Measurements from ENCODE around the gene TST.

GRCh38 chr22:37032535-37033460 lies 13.6 kb upstream of the TST start:
- TF ChIP-seq CTCF (IDR thresholded peaks at IDR 0.05; ENCODE audit: control extremely low read depth in 1 of 3, insufficient read depth in 1 of 3, low read depth in 1 of 3, low read length in 3 of 3) (no peak), TAF1 (IDR thresholded peaks at IDR 0.05; ENCODE audit: low read depth, low read length) (no peak), EGR1 (IDR thresholded peaks at IDR 0.05; ENCODE audit: borderline replicate concordance, low read depth, low read length) (no peak), TCF12 (IDR thresholded peaks at IDR 0.05; ENCODE audit: low read depth, low read length) (no peak), RNF2 (IDR thresholded peaks at IDR 0.05; ENCODE audit: borderline replicate concordance, low read depth, low read length, missing control alignments, poor library complexity, severe bottlenecking) (no peak), TEAD4 (IDR thresholded peaks at IDR 0.05; ENCODE audit: low read depth, low read length) (no peak), RAD21 (IDR thresholded peaks at IDR 0.05 in 1 of 2, conservative IDR thresholded peaks at IDR 0.05 in 1 of 2; ENCODE audit: low read depth in 2 of 2, low read length in 2 of 2) (no peak)
- TF ChIP-seq, protein P1, sequence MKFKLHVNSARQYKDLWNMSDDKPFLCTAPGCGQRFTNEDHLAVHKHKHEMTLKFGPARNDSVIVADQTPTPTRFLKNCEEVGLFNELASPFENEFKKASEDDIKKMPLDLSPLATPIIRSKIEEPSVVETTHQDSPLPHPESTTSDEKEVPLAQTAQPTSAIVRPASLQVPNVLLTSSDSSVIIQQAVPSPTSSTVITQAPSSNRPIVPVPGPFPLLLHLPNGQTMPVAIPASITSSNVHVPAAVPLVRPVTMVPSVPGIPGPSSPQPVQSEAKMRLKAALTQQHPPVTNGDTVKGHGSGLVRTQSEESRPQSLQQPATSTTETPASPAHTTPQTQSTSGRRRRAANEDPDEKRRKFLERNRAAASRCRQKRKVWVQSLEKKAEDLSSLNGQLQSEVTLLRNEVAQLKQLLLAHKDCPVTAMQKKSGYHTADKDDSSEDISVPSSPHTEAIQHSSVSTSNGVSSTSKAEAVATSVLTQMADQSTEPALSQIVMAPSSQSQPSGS (IDR thresholded peaks at IDR 0.05; ENCODE audit: low read length) = no peak

Data from H1 (cell line).